AG09319 (cell line): Measurements from ENCODE around the gene TTLL11.
"Not testable (repeated sequence)": the region's sequence is repeated elsewhere in the genome, so short reads cannot be mapped to it uniquely, and the experiment has no call there.

Source experiments
- DNase-seq: peaks from one replicate; pipeline ENCODE4 v3.0.0-alpha.2; 2010; ENCODE audit warnings: low read depth; ENCODE audit errors: extremely low read depth
- TF ChIP-seq, protein P1 (sequence below): IDR thresholded peaks from 2 replicates; pipeline ENCODE4 v1.5.1; 2011; ENCODE audit warnings: low read depth, mild to moderate bottlenecking, inconsistent platforms, low read length, moderate library complexity

Gene TTLL11

GRCh38 chr9:122119166-122119521, 26.0 kb upstream of the TTLL11 start:
- TF ChIP-seq, protein P1, sequence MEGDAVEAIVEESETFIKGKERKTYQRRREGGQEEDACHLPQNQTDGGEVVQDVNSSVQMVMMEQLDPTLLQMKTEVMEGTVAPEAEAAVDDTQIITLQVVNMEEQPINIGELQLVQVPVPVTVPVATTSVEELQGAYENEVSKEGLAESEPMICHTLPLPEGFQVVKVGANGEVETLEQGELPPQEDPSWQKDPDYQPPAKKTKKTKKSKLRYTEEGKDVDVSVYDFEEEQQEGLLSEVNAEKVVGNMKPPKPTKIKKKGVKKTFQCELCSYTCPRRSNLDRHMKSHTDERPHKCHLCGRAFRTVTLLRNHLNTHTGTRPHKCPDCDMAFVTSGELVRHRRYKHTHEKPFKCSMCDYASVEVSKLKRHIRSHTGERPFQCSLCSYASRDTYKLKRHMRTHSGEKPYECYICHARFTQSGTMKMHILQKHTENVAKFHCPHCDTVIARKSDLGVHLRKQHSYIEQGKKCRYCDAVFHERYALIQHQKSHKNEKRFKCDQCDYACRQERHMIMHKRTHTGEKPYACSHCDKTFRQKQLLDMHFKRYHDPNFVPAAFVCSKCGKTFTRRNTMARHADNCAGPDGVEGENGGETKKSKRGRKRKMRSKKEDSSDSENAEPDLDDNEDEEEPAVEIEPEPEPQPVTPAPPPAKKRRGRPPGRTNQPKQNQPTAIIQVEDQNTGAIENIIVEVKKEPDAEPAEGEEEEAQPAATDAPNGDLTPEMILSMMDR, result no peak
- DNase-seq, result no peak

- DNase-seq, result no peak
- TF ChIP-seq, protein P1, result no peak
These were observed 25.4 kb upstream of the TTLL11 start for GRCh38 chr9:122118343-122119165.

DNA sequence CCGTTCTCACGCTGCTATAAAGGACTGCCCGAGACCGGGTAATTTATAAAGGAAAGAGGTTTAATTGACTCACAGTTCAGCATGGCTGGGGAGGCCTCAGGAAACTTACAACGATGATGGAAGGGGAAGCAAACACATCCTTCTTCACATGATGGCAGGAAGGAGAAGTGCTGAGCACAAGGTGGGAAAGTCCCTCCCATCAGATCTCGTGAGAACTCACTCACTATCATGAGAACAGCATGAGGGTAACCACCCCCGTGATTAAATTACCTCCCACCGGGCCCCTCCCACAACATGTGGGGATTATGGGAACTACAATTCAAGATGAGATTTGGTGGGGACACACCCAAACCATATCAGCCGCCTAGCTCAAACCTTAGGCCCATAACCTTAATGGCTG, 24.1 kb upstream of the TTLL11 start:
- DNase-seq, result not testable (repeated sequence)

DNA sequence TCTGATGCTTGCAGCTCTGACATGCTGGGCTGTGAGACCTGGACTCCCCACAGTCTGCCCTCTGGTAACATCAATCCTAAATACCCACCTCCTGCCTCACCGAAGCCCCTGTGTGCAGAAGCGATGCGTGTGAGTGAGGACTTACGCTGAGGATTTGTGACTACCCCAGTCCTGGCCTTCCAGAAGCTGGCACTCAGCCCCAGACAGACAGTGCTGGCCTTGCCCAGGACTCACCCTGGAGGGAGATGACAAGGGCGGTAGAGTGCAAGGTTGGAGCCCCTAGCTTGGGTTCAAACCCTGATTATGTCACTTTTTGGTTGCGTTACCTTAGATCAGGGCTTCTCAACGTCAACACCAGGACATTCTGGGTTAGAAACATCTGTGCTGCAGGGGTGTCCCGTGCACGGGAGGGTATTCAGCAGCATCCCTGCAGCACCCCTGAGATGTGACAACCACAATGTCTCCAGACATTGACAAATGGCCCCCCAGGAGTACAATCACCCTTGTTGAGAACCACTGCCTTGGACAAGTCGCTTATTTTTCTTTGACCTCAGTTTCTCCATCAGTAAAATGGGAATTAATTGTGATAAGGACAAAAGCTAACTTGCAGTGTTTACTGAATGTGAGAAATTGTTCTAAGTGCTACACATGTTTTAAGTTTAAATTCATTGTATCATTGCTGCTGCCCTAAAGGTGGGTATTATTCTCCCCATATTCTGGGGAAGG, 23.5 kb upstream of the TTLL11 start:
- TF ChIP-seq, protein P1, result no peak
- no peak for DNase-seq

DNA sequence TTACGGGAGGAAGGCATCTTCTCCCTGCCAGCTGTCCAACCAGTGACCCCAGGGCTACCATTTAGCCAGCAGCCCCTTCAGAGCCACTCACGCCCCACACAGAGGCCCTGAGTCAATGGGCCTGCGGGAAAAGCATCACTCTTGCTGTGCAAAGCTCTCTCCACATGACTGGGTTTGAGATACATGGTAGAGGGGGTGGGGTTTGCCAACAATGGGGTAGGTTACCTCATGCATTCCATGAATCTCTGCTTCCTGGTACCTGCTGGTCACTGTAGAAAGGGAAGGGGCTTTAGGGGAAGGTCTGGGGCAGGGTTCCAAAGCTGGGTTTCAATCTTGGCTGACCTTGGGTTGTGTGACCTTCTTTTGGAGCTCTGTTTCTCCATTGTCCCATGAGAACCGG, 22.9 kb upstream of the TTLL11 start:
- no peak for DNase-seq
- TF ChIP-seq, protein P1, result no peak

DNA sequence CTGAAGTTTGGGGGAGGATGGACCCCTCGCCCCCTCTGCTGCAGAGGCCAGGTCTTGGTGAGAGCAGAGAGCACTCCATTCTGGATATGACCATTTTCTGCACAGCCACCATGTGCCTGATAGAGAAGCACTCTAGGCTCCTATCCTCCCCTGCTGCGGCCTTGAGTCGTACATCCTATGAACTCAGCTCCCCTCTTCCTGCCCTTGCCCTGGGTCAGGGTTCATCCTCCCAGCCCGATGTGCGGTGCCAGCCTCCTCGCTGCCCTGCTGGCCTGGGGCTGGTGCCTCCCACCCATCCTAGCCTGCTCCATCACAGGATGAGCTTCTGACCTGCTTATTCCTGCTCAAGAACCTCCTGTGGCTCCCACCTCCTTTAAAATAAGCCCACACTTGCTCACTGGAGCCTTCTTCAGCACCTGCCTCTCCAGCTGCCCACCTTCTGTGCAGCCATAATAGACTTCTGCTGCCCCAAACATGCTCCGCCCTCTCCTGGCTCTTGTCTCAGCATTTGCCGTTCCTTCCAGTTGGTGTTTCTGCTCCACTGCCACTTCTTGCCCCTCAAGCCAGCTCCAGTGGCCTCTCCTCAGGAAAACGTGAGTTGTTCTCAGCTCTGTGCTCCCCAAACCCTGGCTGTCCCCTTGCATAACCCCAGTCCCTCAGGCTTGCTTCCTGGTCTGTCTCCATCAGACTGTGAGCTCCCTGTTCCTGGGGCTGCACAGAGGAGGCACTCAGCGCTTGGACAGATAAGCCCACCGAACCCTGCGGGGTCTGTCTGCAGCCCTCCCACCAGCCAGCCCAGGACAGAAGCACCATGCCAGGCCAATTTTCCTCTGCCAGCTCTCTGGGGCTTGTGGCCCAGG, 22.3 kb upstream of the TTLL11 start:
- no peak for DNase-seq

DNA sequence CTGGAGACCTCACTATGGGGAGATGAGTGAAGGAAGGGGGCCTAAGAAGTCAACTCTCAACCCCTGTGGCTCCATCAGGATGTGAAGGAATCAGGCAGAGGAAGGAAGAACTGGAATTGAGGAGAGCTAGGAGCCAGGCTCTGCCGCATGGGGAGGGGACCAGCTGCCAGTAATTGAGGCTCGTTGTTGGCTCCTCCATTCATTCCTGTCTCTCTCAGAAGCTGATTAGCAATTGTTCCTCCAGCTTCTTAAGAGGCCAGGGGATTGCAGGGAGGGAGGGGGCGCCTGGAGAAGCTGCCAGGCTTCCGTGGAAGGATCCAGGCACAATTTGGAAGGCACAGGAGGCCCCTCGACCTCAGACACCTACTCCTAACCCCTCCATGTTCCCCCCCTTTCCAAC, 20.5 kb upstream of the TTLL11 start:
- TF ChIP-seq, protein P1, result no peak
- DNase-seq, result no peak

More for the DNA sequence above, 22.3 kb upstream of the TTLL11 start:
- TF ChIP-seq, protein P1, result no peak
